ENCODE data around the gene CHD3. TPM values are rescaled to one million over a fixed set of nuclear protein-coding genes. Genes with fewer than 3 reads are reported as not detected.

CHD3 gene
- total RNA-seq, 1 donor from 2014 or later, result 77.9 TPM

DNA sequence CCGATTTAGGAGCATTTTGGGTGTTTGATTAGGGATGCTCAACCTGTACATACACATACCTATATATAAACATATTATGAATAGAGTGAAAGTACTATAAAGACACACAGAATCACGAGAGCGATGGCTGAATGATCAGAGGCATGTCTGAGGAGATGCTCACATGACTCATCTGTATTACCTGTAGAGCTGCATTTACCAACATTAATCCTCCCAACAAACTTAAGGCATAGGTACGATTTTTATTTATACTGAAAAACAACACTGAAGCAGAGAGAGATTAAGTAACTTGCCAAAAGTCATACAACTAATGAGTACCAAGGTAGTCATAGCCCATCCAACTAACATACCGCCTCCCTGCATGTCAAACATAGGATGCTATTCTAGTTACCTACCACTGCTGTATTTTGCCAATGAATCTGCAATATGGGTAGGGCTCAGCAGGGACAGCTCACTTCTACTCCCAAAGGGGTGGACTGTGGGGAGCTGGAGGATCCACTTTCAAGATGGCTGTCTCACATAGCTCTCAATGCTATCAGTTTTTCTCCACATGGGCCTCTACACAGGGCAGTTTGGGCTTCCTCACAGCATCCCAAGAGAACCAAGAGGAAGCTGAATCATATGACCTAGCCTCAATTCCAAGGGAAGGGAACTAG is 23.5 kb upstream of the CHD3 start:
- TF ChIP-seq, protein P1, sequence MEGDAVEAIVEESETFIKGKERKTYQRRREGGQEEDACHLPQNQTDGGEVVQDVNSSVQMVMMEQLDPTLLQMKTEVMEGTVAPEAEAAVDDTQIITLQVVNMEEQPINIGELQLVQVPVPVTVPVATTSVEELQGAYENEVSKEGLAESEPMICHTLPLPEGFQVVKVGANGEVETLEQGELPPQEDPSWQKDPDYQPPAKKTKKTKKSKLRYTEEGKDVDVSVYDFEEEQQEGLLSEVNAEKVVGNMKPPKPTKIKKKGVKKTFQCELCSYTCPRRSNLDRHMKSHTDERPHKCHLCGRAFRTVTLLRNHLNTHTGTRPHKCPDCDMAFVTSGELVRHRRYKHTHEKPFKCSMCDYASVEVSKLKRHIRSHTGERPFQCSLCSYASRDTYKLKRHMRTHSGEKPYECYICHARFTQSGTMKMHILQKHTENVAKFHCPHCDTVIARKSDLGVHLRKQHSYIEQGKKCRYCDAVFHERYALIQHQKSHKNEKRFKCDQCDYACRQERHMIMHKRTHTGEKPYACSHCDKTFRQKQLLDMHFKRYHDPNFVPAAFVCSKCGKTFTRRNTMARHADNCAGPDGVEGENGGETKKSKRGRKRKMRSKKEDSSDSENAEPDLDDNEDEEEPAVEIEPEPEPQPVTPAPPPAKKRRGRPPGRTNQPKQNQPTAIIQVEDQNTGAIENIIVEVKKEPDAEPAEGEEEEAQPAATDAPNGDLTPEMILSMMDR (IDR thresholded peaks at IDR 0.05), result no peak
- ATAC-seq (no peak), DNase-seq (no peak)
- no peak overlapping the region for H3K27ac ChIP-seq
- H3K4me1 ChIP-seq, result peaks cover 22% of the 10 kb centered on the region
- H3K4me3 ChIP-seq, result no peak overlapping the region
- intact Hi-C loops (cut with DNase I), result no loop called here
- H3K9me3 ChIP-seq, result no peaks in the 10 kb centered on the region
- H3K36me3 ChIP-seq, result peaks cover 11% of the 10 kb centered on the region
- no peaks in the 10 kb centered on the region for H3K27me3 ChIP-seq (ENCODE audit: low read depth)

DNA sequence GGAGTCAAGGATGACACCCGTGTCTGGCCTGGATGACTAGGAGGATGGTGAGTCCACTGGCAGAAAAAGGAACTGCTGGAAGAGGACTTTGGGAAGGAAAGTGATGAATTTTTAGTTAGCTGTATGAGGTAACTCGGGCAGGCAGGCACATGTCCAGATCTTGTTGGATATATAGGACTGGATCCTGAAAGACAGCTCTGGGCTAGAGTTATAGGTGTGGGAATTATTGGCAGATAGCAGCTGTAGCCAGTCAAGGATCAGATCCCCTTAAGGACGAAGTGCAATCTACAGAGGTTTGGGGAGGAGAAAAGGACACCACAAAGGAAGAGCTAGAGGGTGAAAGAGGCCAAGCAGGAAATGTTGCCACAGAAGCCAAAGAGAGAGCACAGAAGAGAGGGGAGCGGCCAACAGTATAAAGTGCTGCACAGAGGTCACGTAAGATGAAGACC is 20.7 kb upstream of the CHD3 start:
- Histone ChIP-seq H3K36me3 (peaks cover 4% of the 10 kb centered on the region), H3K4me3 (no peak overlapping the region), H3K27me3 (ENCODE audit: low read depth) (no peaks in the 10 kb centered on the region), H3K4me1 (peaks cover 21% of the 10 kb centered on the region), H3K9me3 (no peaks in the 10 kb centered on the region), H3K27ac (no peak overlapping the region)
- TF ChIP-seq, protein P1 (IDR thresholded peaks at IDR 0.05), result no peak
- DNase-seq (no peak), ATAC-seq (peak in 1 of 2 donors; percentile 48)
- intact Hi-C loops (cut with DNase I), result no loop called here

DNA sequence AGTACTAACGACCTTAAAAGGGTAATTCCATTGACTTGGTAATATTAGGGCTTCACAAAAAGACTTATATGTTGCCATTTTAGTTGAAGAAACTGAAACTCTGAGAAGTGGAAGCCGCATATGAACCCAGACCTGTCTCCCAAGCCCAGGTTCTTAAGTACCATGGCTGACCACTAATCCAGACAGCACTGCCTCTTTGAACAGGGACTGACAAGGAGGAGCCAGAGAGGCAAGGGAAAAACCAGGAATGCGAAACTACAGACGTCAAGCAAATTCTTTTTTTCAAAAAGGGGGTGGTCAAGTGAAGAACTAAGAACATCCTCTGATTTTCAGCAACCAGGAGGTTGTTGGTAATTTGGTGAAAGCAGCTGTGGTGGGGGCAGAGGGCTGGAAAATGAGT is 15.5 kb upstream of the CHD3 start:
- no peak overlapping the region for H3K4me3 ChIP-seq
- TF ChIP-seq, protein P1 (IDR thresholded peaks at IDR 0.05), result no peak
- intact Hi-C loops (cut with DNase I), result no loop called here
- H3K36me3 ChIP-seq, result peaks cover 4% of the 10 kb centered on the region
- no peaks in the 10 kb centered on the region for H3K27me3 ChIP-seq (ENCODE audit: low read depth)
- peaks cover 15% of the 10 kb centered on the region for H3K4me1 ChIP-seq
- H3K9me3 ChIP-seq, result no peaks in the 10 kb centered on the region
- peak in 1 of 2 donors; percentile 82 for ATAC-seq
- no peak for DNase-seq
- no peak overlapping the region for H3K27ac ChIP-seq

DNA sequence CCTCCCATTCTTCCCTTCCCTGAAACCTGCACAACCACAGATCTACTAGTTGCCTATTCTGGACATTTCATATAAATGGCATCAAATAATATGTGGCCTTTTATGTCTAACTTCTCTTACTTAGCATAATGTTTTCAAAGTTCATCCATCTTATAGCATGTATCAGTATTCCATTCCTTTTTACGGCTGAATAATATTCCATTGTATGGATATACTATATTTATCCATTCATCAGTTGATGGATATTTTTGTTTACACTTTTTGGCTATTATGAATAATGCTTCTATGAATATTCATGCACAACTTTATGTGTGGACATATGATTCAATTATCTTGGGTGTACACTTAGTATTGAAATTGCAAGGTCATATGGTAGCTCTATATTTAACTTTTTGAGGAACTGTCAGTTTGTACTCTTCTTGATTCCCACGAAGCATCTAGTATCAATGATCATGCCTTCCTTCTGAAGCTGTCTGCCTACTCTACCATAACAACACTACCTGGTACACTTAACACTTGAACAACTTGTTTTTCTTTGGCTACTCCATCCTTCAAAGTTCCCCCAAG is 12.7 kb upstream of the CHD3 start:
- intact Hi-C loops (cut with DNase I), result no loop called here
- no peak overlapping the region for H3K27ac ChIP-seq
- no peak overlapping the region for H3K4me3 ChIP-seq
- peaks cover 10% of the 10 kb centered on the region for H3K4me1 ChIP-seq
- H3K27me3 ChIP-seq (ENCODE audit: low read depth), result no peaks in the 10 kb centered on the region
- no peaks in the 10 kb centered on the region for H3K9me3 ChIP-seq
- DNase-seq, result no peak
- peaks cover 14% of the 10 kb centered on the region for H3K36me3 ChIP-seq
- TF ChIP-seq, protein P1 (IDR thresholded peaks at IDR 0.05), result no peak
- no peak for ATAC-seq

DNA sequence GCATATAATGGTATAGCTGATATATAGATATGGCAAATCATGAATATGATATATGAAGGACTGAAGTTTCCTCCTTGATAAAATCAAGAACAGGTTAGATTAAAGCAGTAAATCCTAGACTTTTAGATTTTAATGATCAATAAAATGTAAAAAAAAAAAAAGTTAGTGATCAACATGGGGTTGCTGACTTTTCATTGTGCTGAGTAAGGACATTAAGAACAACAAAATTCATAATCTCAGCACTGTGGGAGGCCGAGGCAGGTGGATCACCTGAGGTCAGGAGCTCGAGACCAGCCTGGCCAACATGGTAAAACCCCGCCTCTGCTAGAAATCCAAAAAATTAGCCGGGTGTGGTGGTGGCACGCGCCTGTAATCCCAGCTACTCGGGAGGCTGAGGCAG is 10.4 kb upstream of the CHD3 start:
- no peak overlapping the region for H3K27ac ChIP-seq
- no peak overlapping the region for H3K4me3 ChIP-seq
- H3K4me1 ChIP-seq, result peaks cover 26% of the 10 kb centered on the region
- H3K36me3 ChIP-seq, result peaks cover 21% of the 10 kb centered on the region
- intact Hi-C loops (cut with DNase I), result no loop called here
- TF ChIP-seq, protein P1 (IDR thresholded peaks at IDR 0.05), result no peak
- H3K27me3 ChIP-seq (ENCODE audit: low read depth), result no peaks in the 10 kb centered on the region
- H3K9me3 ChIP-seq, result no peaks in the 10 kb centered on the region
- DNase-seq, result no peak
- ATAC-seq, result no peak
